Effector memory CD4-positive, alpha-beta T cell (primary cell): Measurements from ENCODE around the gene HPSE2.

Experiments
- DNase-seq, 3 donors: peaks; one replicate each; pipeline ENCODE4 v3.0.0-alpha.2; 2020
- H3K27ac ChIP-seq: 2 replicates; pipeline ENCODE4 v1.7.0; 2013; ENCODE audit warnings: mild to moderate bottlenecking, low read length, moderate library complexity; ENCODE audit not compliant: insufficient read depth, poor library complexity, severe bottlenecking
- H3K27me3 ChIP-seq: replicated peaks from 2 replicates; pipeline ENCODE4 v1.7.0; 2013; ENCODE audit warnings: mild to moderate bottlenecking, low read length; ENCODE audit not compliant: insufficient read depth, control insufficient read depth, poor library complexity, severe bottlenecking
- H3K36me3 ChIP-seq: 2 replicates; pipeline ENCODE4 v1.7.0; 2013; ENCODE audit warnings: mild to moderate bottlenecking, low read length, moderate library complexity; ENCODE audit not compliant: control insufficient read depth, insufficient read depth
- H3K4me1 ChIP-seq: 2 replicates; pipeline ENCODE4 v1.7.0; 2013; ENCODE audit warnings: low read length, mild to moderate bottlenecking; ENCODE audit not compliant: control insufficient read depth, insufficient read depth, poor library complexity, severe bottlenecking
- H3K4me3 ChIP-seq: 2 replicates; pipeline ENCODE4 v1.7.0; 2013; ENCODE audit warnings: low read length, low read depth, mild to moderate bottlenecking; ENCODE audit not compliant: insufficient read depth, poor library complexity, severe bottlenecking
- H3K9me3 ChIP-seq: 2 replicates; pipeline ENCODE4 v1.7.0; 2013; ENCODE audit warnings: mild to moderate bottlenecking, low read length, moderate library complexity; ENCODE audit not compliant: control insufficient read depth

Gene HPSE2

DNA sequence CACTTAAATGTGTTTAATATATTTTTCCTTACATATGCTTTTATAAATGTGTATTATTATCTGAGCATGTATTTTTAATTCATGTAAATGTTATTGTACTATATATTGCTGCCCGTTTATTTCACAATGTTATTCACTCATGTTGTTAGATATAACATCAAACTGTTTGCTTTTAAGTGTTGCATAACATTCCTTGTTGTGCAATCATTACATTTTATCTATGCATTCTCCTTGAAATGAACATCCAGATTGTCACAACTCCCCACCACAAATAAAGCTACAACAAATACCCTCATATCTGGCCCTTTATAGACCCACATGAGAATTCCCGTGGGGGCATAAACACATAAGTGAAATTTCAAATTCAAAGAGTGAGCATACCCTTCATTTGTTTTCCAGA is 264.2 kb downstream of the HPSE2 start:
- no peaks in the 10 kb centered on the region for H3K9me3 ChIP-seq
- DNase-seq = no peak
- no peaks in the 10 kb centered on the region for H3K27me3 ChIP-seq
- no peaks in the 10 kb centered on the region for H3K4me1 ChIP-seq
- no peak overlapping the region for H3K27ac ChIP-seq
- no peaks in the 10 kb centered on the region for H3K36me3 ChIP-seq
- H3K4me3 ChIP-seq = no peak overlapping the region

DNA sequence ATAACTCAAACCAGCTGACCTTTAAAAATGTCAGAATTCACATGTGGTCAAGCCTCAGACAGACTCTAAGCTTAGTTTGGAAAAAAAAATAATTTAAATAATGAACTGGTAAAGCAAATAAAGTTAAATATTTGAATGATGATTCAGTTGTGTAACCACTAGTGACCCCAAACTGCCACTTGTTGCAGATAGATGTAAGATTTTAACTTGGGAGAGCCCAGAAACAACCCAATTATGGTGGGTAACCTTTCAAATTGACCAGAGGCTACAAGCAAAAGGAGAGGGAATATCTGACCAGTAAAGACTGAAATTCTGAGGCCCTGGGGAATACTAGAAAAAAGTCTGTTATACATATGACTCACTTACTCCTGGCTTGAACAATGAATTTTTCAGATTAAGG is 268.1 kb downstream of the HPSE2 start:
- Histone ChIP-seq H3K4me3 (no peak overlapping the region), H3K27ac (no peak overlapping the region), H3K36me3 (no peaks in the 10 kb centered on the region), H3K4me1 (no peaks in the 10 kb centered on the region), H3K27me3 (no peaks in the 10 kb centered on the region), H3K9me3 (no peaks in the 10 kb centered on the region)
- DNase-seq = no peak

DNA sequence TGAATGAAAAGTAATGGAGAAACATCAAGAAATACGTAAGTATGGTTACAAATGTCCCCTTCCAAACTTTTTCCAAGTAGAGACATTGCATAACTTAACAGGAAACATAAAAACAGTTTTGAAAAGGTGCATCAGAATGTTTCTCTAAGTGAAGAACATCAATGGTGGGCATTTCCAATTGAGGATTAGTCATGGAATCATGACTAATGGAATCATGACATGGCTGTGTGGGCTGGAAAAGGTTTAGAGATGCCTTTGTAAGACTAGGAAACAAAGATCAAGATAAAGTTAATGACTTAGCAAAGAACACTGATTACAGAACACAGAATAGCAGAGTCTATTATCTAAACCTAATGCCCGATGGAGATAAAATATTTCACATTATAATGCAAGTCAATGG is 272.0 kb downstream of the HPSE2 start:
- H3K4me1 ChIP-seq = no peaks in the 10 kb centered on the region
- H3K36me3 ChIP-seq = no peaks in the 10 kb centered on the region
- no peaks in the 10 kb centered on the region for H3K9me3 ChIP-seq
- no peak overlapping the region for H3K27ac ChIP-seq
- H3K4me3 ChIP-seq = no peak overlapping the region
- no peak for DNase-seq
- H3K27me3 ChIP-seq = no peaks in the 10 kb centered on the region

DNA sequence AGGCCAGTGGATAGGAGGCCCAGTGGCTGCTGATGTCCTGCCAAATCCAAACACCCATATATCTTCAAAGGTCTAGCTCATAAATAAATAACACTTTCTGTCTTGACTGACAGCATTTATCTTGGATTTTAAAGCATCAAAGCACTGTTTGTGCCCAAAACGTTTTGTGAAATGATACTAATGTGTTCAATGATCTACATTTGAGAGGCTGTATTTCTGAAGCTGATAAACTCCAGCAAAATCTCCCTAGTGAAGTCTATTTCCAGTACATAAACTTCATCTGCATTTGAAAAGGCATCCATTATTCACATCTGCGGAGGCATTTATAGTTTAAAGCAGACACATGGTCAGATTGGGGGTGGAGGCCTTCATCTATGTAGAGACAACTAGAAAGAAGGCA is 276.3 kb downstream of the HPSE2 start:
- H3K36me3 ChIP-seq = no peaks in the 10 kb centered on the region
- H3K9me3 ChIP-seq = no peaks in the 10 kb centered on the region
- no peaks in the 10 kb centered on the region for H3K27me3 ChIP-seq
- no peaks in the 10 kb centered on the region for H3K4me1 ChIP-seq
- H3K4me3 ChIP-seq = no peak overlapping the region
- H3K27ac ChIP-seq = no peak overlapping the region
- DNase-seq = no peak

DNA sequence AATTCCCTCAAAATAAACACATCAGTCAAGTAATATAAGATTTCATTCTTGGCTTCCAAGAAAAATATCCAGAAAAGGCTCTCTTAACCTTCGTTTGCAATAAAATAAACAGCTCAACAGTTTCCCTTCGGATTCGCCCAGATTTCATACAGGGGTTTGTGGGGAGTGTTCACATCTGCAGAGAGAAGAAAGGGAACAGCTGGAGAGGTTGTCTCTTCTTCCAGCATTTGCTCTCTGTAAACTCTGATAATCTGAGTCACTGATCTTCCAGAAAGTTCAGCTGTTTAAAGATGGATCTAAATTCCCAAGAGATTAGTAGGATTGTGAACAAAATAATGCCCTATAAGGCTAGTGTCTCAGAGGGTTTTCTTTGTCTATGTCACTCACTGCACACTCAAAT is 277.9 kb downstream of the HPSE2 start:
- no peaks in the 10 kb centered on the region for H3K36me3 ChIP-seq
- H3K9me3 ChIP-seq = no peaks in the 10 kb centered on the region
- no peaks in the 10 kb centered on the region for H3K4me1 ChIP-seq
- no peak overlapping the region for H3K27ac ChIP-seq
- DNase-seq = no peak
- no peaks in the 10 kb centered on the region for H3K27me3 ChIP-seq
- no peak overlapping the region for H3K4me3 ChIP-seq

DNA sequence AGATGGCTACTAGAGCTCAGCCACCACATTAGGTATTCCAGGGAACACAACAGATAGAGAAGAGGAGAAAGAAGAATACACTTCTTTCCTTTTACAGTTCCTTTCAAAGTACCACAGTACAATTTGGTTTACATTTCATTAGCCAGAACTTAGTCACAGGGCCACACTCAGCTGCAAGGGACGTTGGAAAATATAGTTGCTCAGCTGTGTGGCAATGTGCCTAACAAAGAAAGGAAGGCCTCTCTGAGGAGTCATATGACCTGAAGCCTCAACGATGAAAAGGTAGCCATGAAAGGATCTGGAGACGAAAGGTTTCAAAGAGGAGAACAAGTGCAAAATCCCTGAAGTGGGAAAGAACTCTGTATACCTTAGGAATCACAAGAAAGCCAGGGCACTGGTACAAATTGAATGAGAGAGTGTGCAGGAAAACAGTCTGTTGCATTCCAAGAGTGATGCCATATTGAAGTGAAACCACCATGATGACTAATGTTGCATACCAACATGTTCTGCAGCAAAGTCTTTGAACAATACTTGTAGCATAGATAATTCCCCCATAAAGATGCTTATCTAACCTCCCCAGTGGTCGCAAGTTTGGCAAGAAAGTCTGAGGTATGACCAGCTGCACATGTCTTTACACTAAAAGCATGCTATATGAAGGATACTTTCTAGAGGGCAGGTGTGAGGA is 278.9 kb downstream of the HPSE2 start:
- H3K27ac ChIP-seq = no peak overlapping the region
- H3K9me3 ChIP-seq = no peaks in the 10 kb centered on the region
- H3K36me3 ChIP-seq = no peaks in the 10 kb centered on the region
- no peak overlapping the region for H3K4me3 ChIP-seq
- no peaks in the 10 kb centered on the region for H3K27me3 ChIP-seq
- DNase-seq = no peak
- no peaks in the 10 kb centered on the region for H3K4me1 ChIP-seq

DNA sequence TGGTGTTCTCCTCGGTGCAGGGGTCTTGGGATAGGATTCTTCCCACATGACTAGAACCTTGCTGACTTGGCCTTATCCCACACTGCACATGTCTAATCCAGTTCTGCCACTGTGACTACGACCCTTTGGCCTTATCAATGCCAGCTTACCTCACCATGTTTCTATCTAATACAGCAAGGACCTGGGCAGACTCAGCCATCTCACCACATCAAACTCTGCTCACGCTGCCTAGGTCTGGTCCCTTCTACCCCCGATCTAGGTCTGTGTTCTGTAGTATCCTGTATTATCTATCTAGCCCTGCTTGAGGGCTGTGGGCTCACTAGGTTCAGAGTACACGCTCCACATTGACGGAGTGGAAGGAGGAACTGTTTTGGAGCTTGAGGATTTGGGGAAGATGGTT is 282.4 kb downstream of the HPSE2 start:
- H3K36me3 ChIP-seq = no peaks in the 10 kb centered on the region
- no peaks in the 10 kb centered on the region for H3K27me3 ChIP-seq
- H3K9me3 ChIP-seq = no peaks in the 10 kb centered on the region
- DNase-seq = no peak
- H3K4me1 ChIP-seq = no peaks in the 10 kb centered on the region
- H3K27ac ChIP-seq = no peak overlapping the region
- H3K4me3 ChIP-seq = no peak overlapping the region

DNA sequence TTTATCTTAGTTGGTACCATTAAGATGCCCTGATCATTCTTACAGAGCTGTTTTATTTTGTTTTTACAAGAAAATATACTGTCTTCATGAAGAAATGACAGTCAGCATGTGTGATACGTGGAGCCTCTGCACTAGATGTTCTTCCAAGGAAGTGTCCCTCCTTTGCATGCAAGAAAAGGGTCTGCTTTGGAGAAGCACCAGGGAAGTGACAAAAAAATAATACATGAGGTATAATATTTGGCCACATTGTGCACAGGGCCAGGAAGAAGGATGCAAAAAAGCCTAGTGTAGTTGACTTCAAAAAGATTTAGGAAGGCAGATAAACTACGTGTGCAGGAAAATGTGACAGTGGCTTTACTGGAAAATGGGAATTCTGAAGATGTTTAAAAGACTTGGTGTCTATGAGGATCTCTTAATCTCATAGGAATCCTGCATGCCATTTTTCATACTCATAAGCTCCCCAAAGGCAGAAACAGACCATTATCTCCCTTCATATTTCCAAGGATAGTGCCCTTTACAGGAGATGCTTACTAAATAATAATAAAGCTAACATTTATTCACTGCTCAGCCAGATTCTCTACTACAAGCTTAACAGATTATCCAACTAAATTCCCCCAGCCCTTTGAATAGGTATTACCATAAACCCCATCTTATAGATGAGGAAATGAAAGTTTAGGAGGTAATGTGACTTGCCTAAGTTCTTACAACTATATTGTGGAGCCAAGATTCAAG is 284.2 kb downstream of the HPSE2 start:
- Histone ChIP-seq H3K4me1 (no peaks in the 10 kb centered on the region), H3K36me3 (no peaks in the 10 kb centered on the region), H3K9me3 (no peaks in the 10 kb centered on the region), H3K27ac (no peak overlapping the region), H3K4me3 (no peak overlapping the region), H3K27me3 (no peaks in the 10 kb centered on the region)
- DNase-seq = no peak

DNA sequence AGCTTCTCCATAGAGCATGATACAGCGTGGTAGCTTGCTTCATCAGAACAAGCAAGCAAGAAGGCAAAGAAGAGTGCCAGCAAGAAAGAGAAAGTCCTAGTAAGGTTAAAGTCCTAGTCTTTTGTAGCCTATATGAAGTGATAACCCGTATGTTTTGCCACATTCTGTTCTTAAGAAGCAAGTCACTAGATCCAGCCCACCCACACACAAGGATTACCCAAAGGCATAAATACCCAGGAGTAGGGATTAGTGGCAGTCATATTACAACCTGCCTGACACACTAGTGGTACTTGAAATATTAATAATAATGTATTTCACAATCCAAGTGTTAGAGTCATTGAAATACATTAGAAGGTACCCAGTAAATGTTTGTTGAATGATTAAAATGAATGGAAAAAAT is 285.5 kb downstream of the HPSE2 start:
- no peak overlapping the region for H3K4me3 ChIP-seq
- H3K27ac ChIP-seq = no peak overlapping the region
- no peaks in the 10 kb centered on the region for H3K4me1 ChIP-seq
- no peaks in the 10 kb centered on the region for H3K9me3 ChIP-seq
- H3K36me3 ChIP-seq = no peaks in the 10 kb centered on the region
- no peaks in the 10 kb centered on the region for H3K27me3 ChIP-seq
- no peak for DNase-seq

DNA sequence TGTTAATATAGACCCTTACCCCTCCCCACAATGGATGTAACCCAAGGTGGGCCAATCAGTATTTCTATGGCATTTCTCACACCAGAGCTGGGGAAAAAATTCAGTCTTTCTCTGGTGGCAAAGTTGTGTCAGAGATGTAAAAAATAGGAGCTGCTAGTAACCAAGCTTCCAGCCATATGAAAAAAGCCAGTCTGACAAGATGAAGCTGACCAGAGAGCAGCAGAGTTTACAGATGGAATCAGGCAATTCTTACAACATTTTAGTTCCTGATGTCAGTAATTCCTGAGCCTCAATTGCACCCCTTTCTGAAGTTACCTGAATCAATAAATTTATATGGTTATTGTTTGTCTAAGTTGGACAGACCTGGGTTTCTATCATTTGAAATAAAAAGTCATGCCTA is 286.3 kb downstream of the HPSE2 start:
- Histone ChIP-seq H3K4me3 (no peak overlapping the region), H3K4me1 (no peaks in the 10 kb centered on the region), H3K27ac (no peak overlapping the region), H3K9me3 (no peaks in the 10 kb centered on the region), H3K36me3 (no peaks in the 10 kb centered on the region), H3K27me3 (no peaks in the 10 kb centered on the region)
- DNase-seq = no peak
